Frontal cortex (tissue), 4 donors: ENCODE measurements around the gene NAV2. TPM values are rescaled to one million over a fixed set of nuclear protein-coding genes. Genes with fewer than 3 reads are reported as not detected.

ENCODE experiments used
- DNase-seq, 2 donors: peaks; one replicate each; pipeline ENCODE4 v3.0.0; 2012; ENCODE audit warnings: low spot score in 2 of 2
- FAIRE-seq: peaks from 2 replicates; lab custom pipeline; 2012; peaks lifted over from hg19 to GRCh38; lab: Jason Lieb, UNC
- total RNA-seq: library from RNA; depleted of rRNA; stranded (reverse); fragments of >200 nt; gene quantifications from one replicate; pipeline ENCODE4 v1.2.3, GENCODE V29; 2014
- donor health status: control.
- donor health status: control.
- donor health status: control.

NAV2 gene
- total RNA-seq, 1 donor from 2014 or later = 15.5 TPM

GRCh38 chr11:20097319-20098221 lies 384.9 kb downstream of the NAV2 start:
- DNase-seq (no peak), FAIRE-seq (no peak)

- FAIRE-seq (no peak), DNase-seq (no peak)
Measured at GRCh38 chr11:20099527-20099926, 386.9 kb downstream of the NAV2 start.

- no peak for DNase-seq
- FAIRE-seq = no peak
Measured at GRCh38 chr11:20102397-20102796, 389.8 kb downstream of the NAV2 start.

GRCh38 chr11:20103281-20103680 lies 390.6 kb downstream of the NAV2 start:
- no peak for DNase-seq
- no peak for FAIRE-seq

- FAIRE-seq = no peak
- no peak for DNase-seq
Measured at GRCh38 chr11:20105427-20105826, 392.8 kb downstream of the NAV2 start.

- FAIRE-seq = no peak
Measured at GRCh38 chr11:20109731-20110445, 397.3 kb downstream of the NAV2 start.

GRCh38 chr11:20110908-20111669 lies 398.5 kb downstream of the NAV2 start:
- FAIRE-seq (no peak), DNase-seq (peak in 1 of 2 donors; percentile 33)

More at GRCh38 chr11:20109731-20110445, 397.3 kb downstream of the NAV2 start:
- no peak for DNase-seq

GRCh38 chr11:20111871-20112270 lies 399.2 kb downstream of the NAV2 start:
- FAIRE-seq (no peak), DNase-seq (no peak)

- DNase-seq = peak; percentile 36 to 64
- FAIRE-seq = no peak
Measured at GRCh38 chr11:20112291-20113148, 399.9 kb downstream of the NAV2 start.

- no peak for FAIRE-seq
- no peak for DNase-seq
Measured at GRCh38 chr11:20113149-20113438, 400.5 kb downstream of the NAV2 start.

- no peak for FAIRE-seq
- no peak for DNase-seq
Measured at GRCh38 chr11:20114588-20114987, 402.0 kb downstream of the NAV2 start.

GRCh38 chr11:20116825-20117224 lies 404.2 kb downstream of the NAV2 start:
- FAIRE-seq (no peak), DNase-seq (no peak)

GRCh38 chr11:20117291-20117690 lies 404.7 kb downstream of the NAV2 start:
- FAIRE-seq (no peak), DNase-seq (no peak)

GRCh38 chr11:20118209-20118608 lies 405.6 kb downstream of the NAV2 start:
- DNase-seq (no peak), FAIRE-seq (no peak)

- DNase-seq = no peak
- FAIRE-seq = no peak
Measured at GRCh38 chr11:20119315-20119714, 406.7 kb downstream of the NAV2 start.

- no peak for DNase-seq
- no peak for FAIRE-seq
Measured at GRCh38 chr11:20120134-20120925, 407.7 kb downstream of the NAV2 start.

- DNase-seq = no peak
- FAIRE-seq = no peak
Measured at GRCh38 chr11:20122131-20122530, 409.5 kb downstream of the NAV2 start.

- DNase-seq = no peak
- FAIRE-seq = no peak
Measured at GRCh38 chr11:20125927-20126326, 413.3 kb downstream of the NAV2 start.

- DNase-seq (no peak), FAIRE-seq (no peak)
Measured at GRCh38 chr11:20126724-20127123, 414.1 kb downstream of the NAV2 start.
